Measurements from ENCODE around the gene RBL1.
A peak's percentile ranks its signal among the peaks of the same experiment; 100 is the strongest.

The RBL1 gene

DNA sequence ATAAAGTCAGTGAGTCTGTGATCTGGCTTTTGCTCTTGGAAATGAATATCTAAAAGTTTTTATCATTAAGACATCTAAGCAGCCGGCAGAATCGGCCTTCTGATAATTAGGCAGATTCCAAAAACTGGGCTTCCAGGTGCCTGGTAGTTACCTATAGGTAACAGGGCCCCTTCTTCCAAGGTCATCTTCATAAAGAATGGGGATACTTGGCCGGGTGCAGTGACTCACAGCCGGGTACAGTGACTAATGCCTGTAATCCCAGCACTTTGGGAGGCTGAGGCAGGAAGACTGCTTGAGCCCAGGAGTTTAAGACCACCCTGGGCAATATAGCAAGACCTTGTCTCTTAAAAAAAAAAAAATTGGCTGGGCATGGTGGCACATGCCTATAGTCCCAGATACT is 12.9 kb upstream of the RBL1 start:
- no peak for DNase-seq (ENCODE audit: low spot score)
- TF ChIP-seq, protein P1, sequence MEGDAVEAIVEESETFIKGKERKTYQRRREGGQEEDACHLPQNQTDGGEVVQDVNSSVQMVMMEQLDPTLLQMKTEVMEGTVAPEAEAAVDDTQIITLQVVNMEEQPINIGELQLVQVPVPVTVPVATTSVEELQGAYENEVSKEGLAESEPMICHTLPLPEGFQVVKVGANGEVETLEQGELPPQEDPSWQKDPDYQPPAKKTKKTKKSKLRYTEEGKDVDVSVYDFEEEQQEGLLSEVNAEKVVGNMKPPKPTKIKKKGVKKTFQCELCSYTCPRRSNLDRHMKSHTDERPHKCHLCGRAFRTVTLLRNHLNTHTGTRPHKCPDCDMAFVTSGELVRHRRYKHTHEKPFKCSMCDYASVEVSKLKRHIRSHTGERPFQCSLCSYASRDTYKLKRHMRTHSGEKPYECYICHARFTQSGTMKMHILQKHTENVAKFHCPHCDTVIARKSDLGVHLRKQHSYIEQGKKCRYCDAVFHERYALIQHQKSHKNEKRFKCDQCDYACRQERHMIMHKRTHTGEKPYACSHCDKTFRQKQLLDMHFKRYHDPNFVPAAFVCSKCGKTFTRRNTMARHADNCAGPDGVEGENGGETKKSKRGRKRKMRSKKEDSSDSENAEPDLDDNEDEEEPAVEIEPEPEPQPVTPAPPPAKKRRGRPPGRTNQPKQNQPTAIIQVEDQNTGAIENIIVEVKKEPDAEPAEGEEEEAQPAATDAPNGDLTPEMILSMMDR (IDR thresholded peaks at IDR 0.05; ENCODE audit: borderline replicate concordance, control extremely low read depth, extremely low read depth, insufficient read depth, missing control alignments) = no peak
- in situ Hi-C loops (cut with MboI; ENCODE audit: low sequenced_read_pairs, unreplicated experiment) = no loop called here

DNA sequence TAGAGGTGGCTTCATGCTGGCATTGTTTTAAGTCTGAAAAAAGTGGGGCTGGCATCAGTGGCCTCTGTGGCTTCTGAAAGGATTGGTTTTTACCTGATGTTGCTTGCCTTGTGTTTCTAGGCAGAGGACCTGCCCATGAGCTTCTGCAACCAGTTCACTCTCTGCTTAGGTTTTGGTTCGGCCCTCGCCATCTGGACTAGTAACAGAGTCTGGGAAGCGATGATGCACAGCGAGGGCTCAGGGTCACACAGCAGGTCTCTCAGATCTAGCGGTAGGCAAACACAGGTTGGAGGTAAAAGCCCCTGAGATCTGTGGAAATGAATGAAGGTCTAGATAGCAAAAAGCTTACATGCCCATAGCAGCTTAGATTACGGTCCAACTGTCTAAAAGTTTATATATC is 6.8 kb upstream of the RBL1 start:
- TF ChIP-seq, protein P1 (IDR thresholded peaks at IDR 0.05; ENCODE audit: borderline replicate concordance, control extremely low read depth, extremely low read depth, insufficient read depth, missing control alignments) = no peak
- no peak for DNase-seq (ENCODE audit: low spot score)
- in situ Hi-C loops (cut with MboI; ENCODE audit: low sequenced_read_pairs, unreplicated experiment) = no loop called here

DNA sequence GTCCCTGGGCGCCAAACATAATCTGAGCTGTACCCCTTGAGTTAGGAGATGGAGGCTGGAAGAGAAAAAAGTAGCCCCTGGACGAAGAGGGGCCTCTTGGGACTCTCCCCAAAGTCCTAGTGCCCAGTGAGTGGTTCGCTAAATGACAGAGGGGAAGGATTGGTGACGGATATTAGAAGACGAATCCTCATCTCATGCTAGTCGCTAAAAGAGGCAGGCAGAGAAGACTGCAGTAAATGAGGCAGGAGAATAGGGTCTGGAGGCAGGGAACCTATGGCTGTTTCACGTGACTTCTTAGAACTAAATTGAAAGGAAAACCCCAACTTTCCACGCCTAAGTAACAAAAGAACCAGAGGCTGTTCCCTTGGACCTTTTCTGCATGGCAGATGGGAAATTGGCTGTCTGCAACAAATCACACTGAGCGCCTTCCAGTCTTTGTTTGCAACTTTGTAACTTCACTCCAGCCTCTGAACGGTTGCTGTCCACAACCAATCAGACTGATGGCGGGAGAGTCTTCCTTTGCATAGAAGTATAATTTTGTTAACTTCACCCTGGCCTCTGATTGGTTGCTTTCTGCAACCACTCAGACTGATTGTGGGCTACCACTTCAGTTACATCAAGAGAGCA is 731 bp upstream of the RBL1 start:
- no peak for DNase-seq (ENCODE audit: low spot score)
- TF ChIP-seq, protein P1 (IDR thresholded peaks at IDR 0.05; ENCODE audit: borderline replicate concordance, control extremely low read depth, extremely low read depth, insufficient read depth, missing control alignments) = no peak
- in situ Hi-C loops (cut with MboI; ENCODE audit: low sequenced_read_pairs, unreplicated experiment) = no loop called here

DNA sequence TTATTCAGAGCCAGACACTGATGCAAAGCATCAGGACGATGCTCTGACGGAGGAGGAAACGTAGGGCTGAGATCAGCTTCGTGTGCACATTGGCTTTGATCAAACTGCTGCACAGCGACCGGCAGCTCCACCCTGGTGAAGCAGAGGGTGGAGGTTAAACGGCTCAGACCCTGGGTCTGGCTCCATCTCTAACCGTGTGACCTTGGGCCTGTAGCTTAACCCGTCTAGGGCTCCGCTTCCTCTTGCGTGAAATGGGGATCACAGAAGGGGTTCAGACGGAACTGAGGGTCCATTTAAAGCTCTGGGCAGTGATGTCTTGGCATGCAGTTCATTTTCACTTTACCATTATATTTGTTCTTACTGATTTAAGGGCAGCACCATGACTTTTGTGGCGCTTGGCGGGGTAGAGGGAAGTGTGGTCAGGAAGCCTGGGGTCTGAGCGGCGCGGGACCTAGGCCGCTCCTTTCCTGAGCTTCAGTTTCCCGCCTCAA is 644 bp downstream of the RBL1 start:
- in situ Hi-C loops (cut with MboI; ENCODE audit: low sequenced_read_pairs, unreplicated experiment) = no loop called here
- TF ChIP-seq, protein P1 (IDR thresholded peaks at IDR 0.05; ENCODE audit: borderline replicate concordance, control extremely low read depth, extremely low read depth, insufficient read depth, missing control alignments) = no peak
- peak; percentile 53 for DNase-seq (ENCODE audit: low spot score)

DNA sequence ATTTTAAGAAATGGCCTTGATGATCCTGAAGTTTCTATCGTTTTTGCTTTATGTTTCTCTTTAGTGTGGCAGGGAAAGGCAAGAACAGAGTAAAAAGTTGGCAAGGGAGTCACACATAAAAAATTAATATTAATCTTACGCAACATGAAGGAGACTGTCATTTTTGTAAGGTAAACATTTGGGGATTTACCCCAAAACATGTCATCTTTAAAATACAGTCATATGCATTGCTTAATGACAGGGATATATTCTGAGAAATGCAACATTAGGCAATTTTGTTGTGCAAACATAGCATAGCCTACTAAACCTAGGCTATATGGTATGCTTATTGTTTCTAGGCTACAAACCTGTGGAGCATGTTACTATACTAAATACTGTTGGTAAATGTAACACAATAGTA is 5.4 kb downstream of the RBL1 start:
- in situ Hi-C loops (cut with MboI; ENCODE audit: low sequenced_read_pairs, unreplicated experiment) = no loop called here
- no peak for DNase-seq (ENCODE audit: low spot score)
- TF ChIP-seq, protein P1 (IDR thresholded peaks at IDR 0.05; ENCODE audit: borderline replicate concordance, control extremely low read depth, extremely low read depth, insufficient read depth, missing control alignments) = no peak

DNA sequence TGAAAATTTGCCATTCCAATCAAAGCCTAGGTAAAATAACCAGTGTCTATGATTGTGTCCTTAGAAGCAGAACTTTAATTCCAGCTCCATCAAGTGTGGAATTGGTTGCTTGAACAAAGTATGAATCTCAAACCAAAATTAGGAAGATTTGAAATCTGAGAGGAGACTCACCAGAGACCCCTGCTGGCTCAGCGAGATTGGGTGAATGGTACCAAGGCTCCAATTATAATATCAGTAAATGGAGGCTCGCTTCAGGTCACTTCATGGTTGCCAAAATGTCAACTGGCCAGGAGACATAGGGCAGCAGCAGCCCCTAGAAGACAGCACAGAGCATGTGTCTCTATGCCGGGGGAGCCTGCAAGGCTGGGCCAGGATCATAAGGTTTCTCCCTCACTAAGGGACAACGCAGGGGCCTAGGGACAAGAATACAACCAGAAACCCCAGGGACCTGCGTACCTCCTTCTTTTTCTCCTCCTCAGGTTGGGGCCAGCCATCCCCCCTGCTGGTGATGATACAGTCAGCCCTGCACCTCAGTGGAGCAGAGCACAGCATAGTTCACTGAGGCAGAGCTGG is 14.0 kb downstream of the RBL1 start:
- TF ChIP-seq, protein P1 (IDR thresholded peaks at IDR 0.05; ENCODE audit: borderline replicate concordance, control extremely low read depth, extremely low read depth, insufficient read depth, missing control alignments) = no peak
- no peak for DNase-seq (ENCODE audit: low spot score)
- in situ Hi-C loops (cut with MboI; ENCODE audit: low sequenced_read_pairs, unreplicated experiment) = no loop called here

All from GM13976 (cell line).